Measurements from ENCODE around the gene GLT8D1.
A peak's percentile ranks its signal among the peaks of the same experiment; 100 is the strongest.
"Not testable (repeated sequence)": the region's sequence is repeated elsewhere in the genome, so short reads cannot be mapped to it uniquely, and the experiment has no call there.

The GLT8D1 gene

DNA sequence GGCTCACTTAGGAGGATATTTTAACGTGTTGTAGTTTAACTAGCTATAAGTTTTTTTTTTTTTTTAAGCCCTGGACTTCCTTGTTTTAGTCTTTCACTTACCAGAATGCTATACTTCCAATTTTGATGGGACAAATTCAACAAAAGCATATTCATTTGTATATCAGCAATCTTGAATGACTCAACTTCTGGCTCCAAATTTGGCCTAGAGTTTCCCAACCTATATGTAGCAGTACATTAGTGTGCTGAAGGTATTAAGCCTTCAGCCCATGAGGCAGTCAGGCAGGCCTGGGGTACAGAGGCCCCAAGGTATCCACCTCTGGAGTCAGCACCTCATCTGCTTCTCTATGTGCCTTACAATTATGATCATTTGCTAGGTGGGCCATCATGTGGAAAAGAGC is 25.8 kb downstream of the GLT8D1 start:
- no peak for DNase-seq (ENCODE audit: low spot score)

DNA sequence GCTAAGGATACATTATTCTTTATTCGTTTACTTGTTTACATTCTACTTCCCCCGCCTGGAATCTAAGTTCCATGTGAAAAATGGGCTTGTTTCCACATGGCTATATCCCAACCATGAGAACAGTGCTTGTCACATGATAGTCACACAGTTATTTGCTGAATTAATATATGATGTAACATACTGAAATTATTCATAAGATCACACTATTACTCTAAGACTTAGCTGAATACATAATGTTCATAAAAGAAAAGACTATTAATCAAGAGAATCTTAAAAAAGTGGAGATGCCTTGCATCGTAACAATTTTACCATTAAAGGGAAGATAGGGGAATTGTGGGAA is 26.4 kb downstream of the GLT8D1 start:
- peak; percentile 53 for DNase-seq (ENCODE audit: low spot score)

DNA sequence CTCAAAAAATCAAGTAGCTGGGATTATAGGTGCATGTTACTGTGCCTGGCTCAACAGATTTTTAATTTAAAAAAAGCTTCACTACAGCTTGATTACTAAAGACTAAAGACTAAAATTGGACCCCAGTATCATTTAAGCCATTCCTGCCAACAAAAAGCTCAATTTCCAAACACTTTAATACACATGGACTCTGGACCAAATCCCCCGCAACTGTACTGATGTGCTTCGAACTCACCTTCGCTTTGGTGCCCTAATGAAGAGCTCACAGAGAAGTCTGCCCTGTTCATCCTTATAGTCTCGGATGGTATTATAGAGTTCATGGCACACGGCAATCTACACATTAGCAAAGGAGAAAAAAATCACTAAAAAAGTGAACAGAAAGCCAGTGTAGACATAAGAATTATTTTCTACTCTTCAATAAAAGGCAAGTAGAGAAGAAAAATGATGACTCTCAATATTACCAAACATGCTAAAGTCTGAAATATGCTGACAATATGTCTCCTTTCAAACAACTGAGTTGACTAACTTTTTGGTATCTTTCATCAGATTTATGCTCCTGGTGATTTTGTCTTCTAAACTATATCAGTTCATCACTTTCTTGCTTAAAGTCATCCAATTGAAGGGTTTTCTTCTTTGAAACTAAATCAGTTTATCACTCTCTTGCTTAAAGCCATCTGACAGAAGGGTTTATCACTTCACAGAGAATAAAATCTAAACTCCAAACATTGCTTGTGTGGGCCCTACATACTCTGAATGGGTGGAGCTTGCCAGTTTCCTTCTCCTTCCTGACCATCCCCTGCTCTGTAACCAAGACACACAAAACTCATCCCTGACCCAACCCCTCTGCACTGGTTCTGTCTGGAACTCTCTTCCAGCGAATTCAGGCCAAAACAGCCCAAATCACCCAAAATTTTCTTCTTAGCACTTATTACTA is 27.1 kb downstream of the GLT8D1 start:
- DNase-seq (ENCODE audit: low spot score) = no peak

DNA sequence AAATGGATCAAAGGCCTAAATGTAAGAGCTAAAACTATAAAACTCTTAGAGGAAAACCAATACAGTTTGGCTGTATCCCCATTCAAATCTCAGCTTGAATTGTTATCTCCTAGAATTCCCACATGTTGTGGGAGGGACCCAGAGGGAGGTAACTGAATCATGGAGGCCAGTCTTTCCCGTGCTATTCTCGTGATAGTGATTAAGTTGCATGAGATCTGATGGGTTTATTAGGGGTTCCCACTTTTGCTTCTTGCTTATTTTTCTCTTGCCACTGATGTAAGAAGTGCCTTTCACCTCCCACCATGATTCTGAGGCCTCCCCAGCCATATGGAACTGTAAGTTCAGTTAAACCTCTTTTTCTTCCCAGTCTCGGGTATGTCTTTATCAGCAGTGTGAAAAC is 29.4 kb downstream of the GLT8D1 start:
- not testable (repeated sequence) for DNase-seq (ENCODE audit: low spot score)

DNA sequence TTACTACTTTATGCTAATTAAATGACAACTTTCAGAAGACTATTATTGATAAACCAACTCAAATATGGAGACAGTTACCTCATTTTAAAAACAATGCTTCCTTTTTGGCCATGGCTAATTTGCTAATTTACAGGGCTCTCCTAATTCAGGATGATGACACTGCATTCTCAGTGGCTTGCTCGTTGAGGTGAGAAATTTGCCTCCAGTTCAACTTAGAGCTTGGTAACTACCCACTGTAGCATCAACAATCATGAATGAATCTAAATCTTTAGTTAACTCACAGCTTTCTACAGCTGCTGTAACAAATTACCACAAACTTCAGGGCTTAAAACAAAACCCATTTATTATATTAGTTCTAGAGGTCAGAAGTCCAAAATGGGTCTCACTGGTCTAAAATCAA is 33.9 kb downstream of the GLT8D1 start:
- no peak for DNase-seq (ENCODE audit: low spot score)

DNA sequence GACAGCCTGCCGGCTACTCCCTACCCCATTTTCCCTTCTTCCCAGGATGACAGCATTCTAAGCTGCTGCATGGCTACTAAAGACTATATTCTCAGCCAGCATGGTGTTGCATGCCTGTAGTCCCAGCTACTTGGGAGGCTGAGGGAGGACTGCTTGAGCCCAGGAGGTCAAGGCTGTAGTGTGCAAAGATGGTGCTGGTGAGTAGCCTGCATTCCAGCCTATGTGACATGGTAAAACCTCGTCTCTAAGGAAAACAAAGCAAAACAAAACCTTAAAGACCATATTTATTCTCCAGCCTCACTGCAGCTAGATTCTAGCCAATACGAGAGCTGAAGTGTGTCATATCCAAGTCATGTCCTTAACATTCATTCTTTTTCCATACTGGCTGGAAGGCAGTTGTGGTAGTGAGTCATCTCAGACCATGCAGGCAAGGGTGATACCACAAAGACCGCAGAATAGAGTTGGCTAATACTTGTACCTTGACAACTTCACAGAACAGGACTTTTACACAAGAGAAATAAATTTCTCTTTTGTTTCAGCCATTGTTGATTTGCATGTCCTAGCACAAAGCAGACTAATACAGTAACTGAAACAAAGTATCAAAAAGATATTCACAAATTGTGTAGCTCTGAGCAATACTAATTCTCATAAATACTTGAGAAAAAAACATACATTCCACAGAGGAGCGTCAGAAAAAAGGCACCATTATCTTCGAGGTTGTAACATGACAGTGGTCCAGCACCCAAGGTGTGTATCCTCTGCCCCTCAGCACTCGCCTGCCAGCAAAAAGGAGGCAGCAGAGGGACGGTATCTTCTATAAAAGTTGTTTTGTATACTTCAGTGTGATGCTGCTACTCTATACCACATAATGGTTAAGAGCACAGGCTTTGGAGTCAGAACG is 34.7 kb downstream of the GLT8D1 start:
- peak; percentile 96 for DNase-seq (ENCODE audit: low spot score)

DNA sequence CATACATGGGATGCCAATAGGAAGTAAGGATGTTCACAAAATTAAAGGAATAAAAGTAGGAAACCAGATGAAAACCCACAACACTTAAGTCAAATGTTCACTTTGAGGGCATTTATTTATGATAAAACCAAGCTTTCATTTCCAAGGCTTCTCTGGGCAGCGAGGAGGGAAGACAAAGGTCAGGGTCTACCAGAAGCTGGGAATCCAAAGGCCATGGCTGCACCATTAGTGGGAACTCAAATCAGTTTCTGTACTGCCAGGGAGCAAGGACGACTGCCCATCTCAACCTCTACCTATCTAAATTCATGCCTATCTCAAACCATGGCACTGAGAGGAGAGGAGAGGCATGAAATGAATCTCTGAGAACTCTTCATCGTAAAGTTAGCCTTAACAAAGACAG is 42.5 kb downstream of the GLT8D1 start:
- no peak for DNase-seq (ENCODE audit: low spot score)

DNA sequence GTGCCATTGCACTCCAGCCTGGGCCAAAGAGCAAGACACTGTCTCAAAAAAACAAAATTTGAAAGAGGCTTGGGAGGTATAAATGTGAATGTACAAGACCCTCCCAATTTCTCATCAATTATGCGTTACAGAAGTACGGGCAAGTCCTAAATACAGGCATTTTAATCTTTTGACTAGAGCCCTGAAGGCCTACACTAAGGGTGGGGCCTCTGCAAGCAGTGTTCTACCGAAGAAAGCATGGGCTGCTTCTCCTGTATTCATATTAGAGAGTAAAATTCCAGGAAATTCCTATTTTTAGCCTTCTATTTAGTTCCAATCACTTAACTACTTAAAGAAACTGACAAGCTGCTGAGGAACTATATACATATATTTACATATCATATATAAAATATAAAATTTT is 45.5 kb downstream of the GLT8D1 start:
- DNase-seq (ENCODE audit: low spot score) = no peak

DNA sequence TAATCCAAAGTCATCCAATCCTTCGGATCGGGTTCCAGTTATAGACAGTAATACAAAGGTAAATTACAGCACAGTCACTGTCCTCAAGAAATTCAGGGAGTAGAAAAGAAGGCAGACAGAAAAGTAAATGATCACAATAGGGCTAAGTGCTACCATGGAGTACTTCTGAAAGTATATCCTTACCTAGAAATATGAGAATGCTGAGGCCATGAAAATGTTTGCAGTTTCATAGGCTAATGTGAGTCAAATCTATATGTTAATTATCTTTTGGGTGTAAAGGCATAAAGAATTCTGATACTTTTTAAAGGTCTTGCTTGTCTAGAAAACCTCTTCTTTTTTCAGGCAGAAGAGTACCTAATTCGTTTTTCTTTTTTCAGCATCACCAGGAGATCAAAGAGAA is 49.7 kb downstream of the GLT8D1 start:
- DNase-seq (ENCODE audit: low spot score) = no peak

DNA sequence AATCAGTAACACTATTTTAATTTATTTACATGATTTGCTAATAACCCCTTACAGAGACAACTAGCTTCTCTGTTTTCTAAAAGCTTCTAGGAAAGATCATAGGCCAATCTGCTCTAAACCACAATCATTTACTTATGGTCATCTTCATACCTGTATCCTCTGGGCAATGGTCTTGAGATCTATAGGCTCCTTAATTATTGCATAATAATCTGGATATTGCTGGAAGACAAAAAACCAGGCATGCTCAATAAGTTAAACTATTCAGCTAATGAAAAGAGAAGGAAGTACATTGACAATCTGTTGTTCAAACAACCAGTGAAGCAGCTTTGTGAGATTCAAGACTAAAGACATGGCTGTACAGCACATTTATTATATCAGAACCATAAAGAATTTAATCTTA is 54.0 kb downstream of the GLT8D1 start:
- no peak for DNase-seq (ENCODE audit: low spot score)

DNA sequence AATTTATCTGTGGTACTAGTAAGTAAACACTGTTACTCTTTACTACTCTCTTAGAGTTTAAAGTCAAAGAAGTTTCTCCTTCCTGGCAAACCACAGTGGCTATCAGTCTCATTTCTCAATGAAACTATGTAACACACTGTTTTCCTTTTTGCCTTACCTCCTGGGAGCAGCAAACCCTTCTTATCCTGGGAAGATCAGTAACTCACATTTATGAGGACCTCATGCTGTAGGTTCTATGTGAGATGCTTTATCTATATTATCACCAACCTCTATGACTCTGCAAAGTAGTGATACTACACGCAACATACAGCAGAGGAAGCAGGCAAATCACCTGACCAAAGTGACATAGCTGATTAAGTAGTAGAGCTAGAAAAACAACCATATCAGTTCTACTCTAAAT is 55.2 kb downstream of the GLT8D1 start:
- DNase-seq (ENCODE audit: low spot score) = no peak

DNA sequence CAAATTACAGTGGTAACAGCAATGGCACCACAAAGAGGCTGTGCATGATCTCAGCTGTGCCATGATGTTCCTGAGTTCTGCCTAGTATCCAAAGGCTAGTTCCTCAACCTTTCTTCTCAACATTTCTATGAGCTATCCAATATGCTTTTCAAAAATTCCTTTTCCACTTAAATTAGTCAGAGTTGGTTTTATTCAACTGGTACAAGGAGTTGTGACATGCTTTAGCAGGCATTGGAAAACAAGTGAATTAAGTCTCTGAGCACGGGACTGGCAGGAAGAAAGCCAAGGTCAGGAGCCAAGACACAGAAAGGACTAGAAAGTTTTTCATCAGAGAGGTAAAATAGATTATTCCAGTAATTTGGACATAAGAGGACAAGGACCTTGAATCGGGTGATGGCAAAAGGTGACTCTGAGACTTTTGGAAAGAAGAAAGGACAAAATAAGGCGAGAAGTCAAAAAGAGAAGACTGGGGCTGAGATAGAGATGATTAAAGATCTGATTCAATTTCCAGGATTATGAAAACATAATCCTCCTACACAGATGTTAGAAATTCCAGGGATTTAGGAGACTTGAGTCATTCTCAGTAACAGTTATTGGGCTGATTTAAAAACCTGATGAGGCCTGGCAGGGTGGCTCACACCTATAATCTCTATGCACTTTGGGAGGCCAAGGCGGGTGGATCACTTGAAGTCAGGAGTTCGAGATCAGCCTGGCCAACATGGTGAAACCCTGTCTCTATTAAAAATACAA is 56.0 kb downstream of the GLT8D1 start:
- no peak for DNase-seq (ENCODE audit: low spot score)

DNA sequence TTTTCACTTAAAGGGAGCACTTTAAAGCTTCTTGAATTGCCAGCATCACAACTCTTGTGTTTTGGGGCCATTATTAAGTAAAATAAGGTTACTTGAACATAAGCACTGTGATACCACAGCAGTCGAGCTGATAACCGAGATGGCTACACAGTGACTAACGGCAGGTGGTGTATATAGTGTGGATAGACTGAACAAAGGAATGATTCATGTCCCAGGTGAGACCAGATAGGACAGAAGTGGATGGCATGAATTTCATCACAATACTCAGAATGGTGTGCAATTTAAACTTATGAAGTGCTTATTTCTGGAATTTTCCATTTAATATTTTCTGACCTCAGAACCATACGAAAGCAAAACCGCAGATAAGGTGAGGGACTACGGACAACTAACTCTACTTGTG is 60.0 kb downstream of the GLT8D1 start:
- DNase-seq (ENCODE audit: low spot score) = no peak

Measured in SW480 (cell line).